HFFc6 (cell line): ENCODE results near the gene FAM200A. TPM values are rescaled to one million over a fixed set of nuclear protein-coding genes. Genes with fewer than 3 reads are reported as not detected.
A peak's percentile ranks its signal among the peaks of the same experiment; 100 is the strongest.
"Not testable (repeated sequence)": the region's sequence is repeated elsewhere in the genome, so short reads cannot be mapped to it uniquely, and the experiment has no call there.

Experiments
- DNase-seq: peaks from one replicate; pipeline ENCODE4 v3.0.0-alpha.2; 2018
- H3K27ac Mint-ChIP-seq: 2 replicates; pipeline ENCODE4 v1.8.0; 2020; ENCODE audit warnings: mild to moderate bottlenecking, mixed read lengths
- H3K27me3 Mint-ChIP-seq: 2 replicates; pipeline ENCODE4 v1.8.0; 2021; ENCODE audit warnings: mild to moderate bottlenecking, moderate library complexity, mixed read lengths; ENCODE audit not compliant: insufficient read depth
- H3K36me3 Mint-ChIP-seq: 2 replicates; pipeline ENCODE4 v1.8.0; 2021; ENCODE audit warnings: low read depth, mixed read lengths
- H3K4me1 Mint-ChIP-seq: 2 replicates; pipeline ENCODE4 v1.8.0; 2020; ENCODE audit warnings: low read depth, mixed read lengths
- H3K4me3 Mint-ChIP-seq: 2 replicates; pipeline ENCODE4 v1.8.0; 2020; ENCODE audit warnings: mild to moderate bottlenecking, moderate library complexity, mixed read lengths
- H3K9me3 Mint-ChIP-seq: 2 replicates; pipeline ENCODE4 v1.8.0; 2020; ENCODE audit warnings: mild to moderate bottlenecking, mixed read lengths
- CTCF ChIP-seq: fragments of 200-600 bp; sonication (generic); IDR thresholded peaks from 2 replicates; pipeline ENCODE4 v1.5.0; 2021; ENCODE audit warnings: antibody characterized with exemption, mild to moderate bottlenecking
- total RNA-seq, 6 experiments: library from RNA; stranded (reverse); fragmentation: NEBNext Ultra II Directional; extraction: Animal tissue kit (Norgen Biotek cat#: 25700); gene quantifications; 2 replicates in 1 of 6; 3 replicates in 5 of 6; pipeline ENCODE4 v1.2.3, GENCODE V29; 2021

FAM200A gene
- total RNA-seq, 6 experiments from 2014 or later: 3.6 to 5.5 (median 5.3) TPM

- no peak for TF ChIP-seq CTCF
- H3K27ac Mint-ChIP-seq: no peak overlapping the region
- no peaks in the 10 kb centered on the region for H3K9me3 Mint-ChIP-seq
- no peak overlapping the region for H3K4me3 Mint-ChIP-seq
- no peaks in the 10 kb centered on the region; the same call in 1 of the 2 replicates for H3K27me3 Mint-ChIP-seq
- no peaks in the 10 kb centered on the region for H3K4me1 Mint-ChIP-seq
- no peak for DNase-seq
- peaks cover 42% of the 10 kb centered on the region for H3K36me3 Mint-ChIP-seq
Measured at GRCh38 chr7:99571768-99572167, 19.9 kb upstream of the FAM200A start.

- peaks cover 60% of the 10 kb centered on the region for H3K36me3 Mint-ChIP-seq
- not testable (repeated sequence) for H3K9me3 Mint-ChIP-seq, H3K27ac Mint-ChIP-seq, DNase-seq, H3K4me3 Mint-ChIP-seq, H3K27me3 Mint-ChIP-seq
- peaks cover 12% of the 10 kb centered on the region for H3K4me1 Mint-ChIP-seq
Measured at GRCh38 chr7:99568770-99569169, 16.9 kb upstream of the FAM200A start.

GRCh38 chr7:99563650-99564049 lies 11.7 kb upstream of the FAM200A start:
- H3K4me3 Mint-ChIP-seq: peak overlapping the region; percentile 86
- no peaks in the 10 kb centered on the region; the same call in none of the 2 replicates for H3K27me3 Mint-ChIP-seq
- no peak for TF ChIP-seq CTCF
- peaks cover 50% of the 10 kb centered on the region for H3K36me3 Mint-ChIP-seq
- H3K27ac Mint-ChIP-seq: peak overlapping the region; percentile 99
- H3K9me3 Mint-ChIP-seq: no peaks in the 10 kb centered on the region
- H3K4me1 Mint-ChIP-seq: peaks cover 48% of the 10 kb centered on the region
- DNase-seq: peak; percentile 78

GRCh38 chr7:99562832-99563231 lies 10.9 kb upstream of the FAM200A start:
- H3K4me3 Mint-ChIP-seq: peak overlapping the region; percentile 75
- H3K36me3 Mint-ChIP-seq: peaks cover 54% of the 10 kb centered on the region
- H3K27ac Mint-ChIP-seq: peak overlapping the region; percentile 99
- H3K4me1 Mint-ChIP-seq: peaks cover 52% of the 10 kb centered on the region
- H3K9me3 Mint-ChIP-seq: no peaks in the 10 kb centered on the region
- no peaks in the 10 kb centered on the region; the same call in none of the 2 replicates for H3K27me3 Mint-ChIP-seq
- no peak for TF ChIP-seq CTCF
- DNase-seq: peak; percentile 98

GRCh38 chr7:99562114-99562784 lies 10.3 kb upstream of the FAM200A start:
- Mint-ChIP-seq H3K36me3 (peaks cover 57% of the 10 kb centered on the region), H3K9me3 (no peaks in the 10 kb centered on the region), H3K27ac (peak overlapping the region; percentile 99), H3K4me3 (peak overlapping the region; percentile 75), H3K27me3 (no peaks in the 10 kb centered on the region; the same call in none of the 2 replicates), H3K4me1 (peaks cover 58% of the 10 kb centered on the region)
- 0 out of 2 replicates have a peak, but pooled peaks have one; percentile 13 for TF ChIP-seq CTCF
- DNase-seq: peak; percentile 11

- peak overlapping the region; percentile 75 for H3K4me3 Mint-ChIP-seq
- H3K4me1 Mint-ChIP-seq: peaks cover 61% of the 10 kb centered on the region
- peak overlapping the region; percentile 99 for H3K27ac Mint-ChIP-seq
- peaks cover 59% of the 10 kb centered on the region for H3K36me3 Mint-ChIP-seq
- no peaks in the 10 kb centered on the region; the same call in none of the 2 replicates for H3K27me3 Mint-ChIP-seq
- TF ChIP-seq CTCF: no peak
- no peaks in the 10 kb centered on the region for H3K9me3 Mint-ChIP-seq
- no peak for DNase-seq
Measured at GRCh38 chr7:99561737-99562051, 9.8 kb upstream of the FAM200A start.
